IMR-90 (cell line): ENCODE results near the gene GRB2. TPM values are rescaled to one million over a fixed set of nuclear protein-coding genes. Genes with fewer than 3 reads are reported as not detected.

Experiments used
- ATAC-seq: fragments of 200-7000 bp; cut with Tn5 transposase; 2 replicates; pipeline ENCODE4 v1.9.1; 2020; ENCODE audit warnings: low read depth, mild to moderate bottlenecking, moderate library complexity
- BruUV-seq: library from RNA; stranded (reverse); fragments of 400-500 nt; replicated peaks from 2 replicates; lab custom pipeline; 2021; lab: Mats Ljungman, UMichigan
- CTCF ChIA-PET: fragments of 300-600 bp; formaldehyde crosslinking; extraction: SDS; loops from one replicate; lab custom pipeline; 2021; ENCODE audit warnings: antibody characterized with exemption; lab: Yijun Ruan, JAX
- POLR2A ChIA-PET: fragments of 300-600 bp; sonication (Branson Sonifier 250); formaldehyde crosslinking; loops from one replicate; lab custom pipeline; 2022; ENCODE audit warnings: antibody characterized with exemption; ENCODE audit not compliant: unreplicated experiment; lab: Charles Lee
- DNase-seq: peaks from one replicate; pipeline ENCODE4 v3.0.0; 2013
- H2AFZ ChIP-seq: replicated peaks from 2 replicates; pipeline ENCODE3; 2013; ENCODE audit warnings: low read length, mild to moderate bottlenecking; ENCODE audit not compliant: poor library complexity
- H2AK5ac ChIP-seq: 2 replicates; pipeline ENCODE4 v1.6.1; 2013; ENCODE audit warnings: low read depth, low read length, inconsistent platforms
- H2AK9ac ChIP-seq: replicated peaks from 2 replicates; pipeline ENCODE3; 2013; ENCODE audit warnings: mild to moderate bottlenecking, low read depth, low read length, moderate library complexity; ENCODE audit not compliant: poor library complexity
- H2BK120ac ChIP-seq: 2 replicates; pipeline ENCODE4 v1.6.1; 2013; ENCODE audit warnings: low read depth, low read length, inconsistent platforms
- H2BK15ac ChIP-seq: 3 replicates; pipeline ENCODE4 v1.6.1; 2013; ENCODE audit warnings: low read depth, low read length, inconsistent platforms
- H2BK20ac ChIP-seq: 2 replicates; pipeline ENCODE4 v1.6.1; 2013; ENCODE audit warnings: low read depth, mild to moderate bottlenecking, inconsistent platforms, low read length, moderate library complexity
- H2BK5ac ChIP-seq: 2 replicates; pipeline ENCODE4 v1.6.1; 2013; ENCODE audit warnings: mild to moderate bottlenecking, low read depth, low read length, inconsistent platforms; ENCODE audit not compliant: poor library complexity, severe bottlenecking
- H3K14ac ChIP-seq: replicated peaks from 2 replicates; pipeline ENCODE4 v1.6.1; 2013; ENCODE audit warnings: low read depth, low read length, inconsistent platforms
- H3K18ac ChIP-seq: 2 replicates; pipeline ENCODE4 v1.6.1; 2013; ENCODE audit warnings: low read depth, low read length, control low read depth
- H3K23ac ChIP-seq: 2 replicates; pipeline ENCODE4 v1.6.1; 2013; ENCODE audit warnings: low read depth, low read length, inconsistent platforms
- H3K27ac ChIP-seq: 2 replicates; pipeline ENCODE4 v1.5.1; 2013; ENCODE audit warnings: mild to moderate bottlenecking, control low read depth, low read length; ENCODE audit not compliant: insufficient read depth
- H3K27me3 ChIP-seq: 2 replicates; pipeline ENCODE4 v1.6.1; 2013; ENCODE audit warnings: low read length; ENCODE audit not compliant: control insufficient read depth, insufficient read depth
- H3K36me3 ChIP-seq: 2 replicates; pipeline ENCODE4 v1.6.1; 2013; ENCODE audit warnings: low read length, mixed read lengths; ENCODE audit not compliant: control insufficient read depth, insufficient read depth
- H3K4ac ChIP-seq: 2 replicates; pipeline ENCODE4 v1.6.1; 2013; ENCODE audit warnings: low read depth, low read length, inconsistent platforms
- H3K4me1 ChIP-seq: 2 replicates; pipeline ENCODE4 v1.6.1; 2013; ENCODE audit warnings: low read length, mixed read lengths; ENCODE audit not compliant: control insufficient read depth, insufficient read depth
- H3K4me2 ChIP-seq: 2 replicates; pipeline ENCODE4 v1.6.1; 2013; ENCODE audit warnings: low read depth, mild to moderate bottlenecking, control low read depth, low read length, moderate library complexity
- H3K4me3 ChIP-seq: 2 replicates; pipeline ENCODE4 v1.5.1; 2013; ENCODE audit warnings: low read depth, mild to moderate bottlenecking, control low read depth, low read length, moderate library complexity; ENCODE audit not compliant: insufficient read depth
- H3K56ac ChIP-seq: 2 replicates; pipeline ENCODE4 v1.6.1; 2013; ENCODE audit warnings: low read length, inconsistent platforms; ENCODE audit not compliant: insufficient read depth; ENCODE audit errors: extremely low read depth
- H3K79me1 ChIP-seq, 2 experiments: 2 replicates each; pipeline ENCODE4 v1.6.1; 2013; ENCODE audit warnings: low read length in 2 of 2, inconsistent platforms in 1 of 2, low read depth in 1 of 2
- H3K9ac ChIP-seq: 2 replicates; pipeline ENCODE4 v1.6.1; 2013; ENCODE audit warnings: low read depth, low read length, control low read depth
- H3K9me1 ChIP-seq: 2 replicates; pipeline ENCODE4 v1.6.1; 2013; ENCODE audit warnings: low read length, inconsistent platforms; ENCODE audit not compliant: insufficient read depth
- H3K9me3 ChIP-seq: 2 replicates; pipeline ENCODE4 v1.6.1; 2013; ENCODE audit warnings: low read length; ENCODE audit not compliant: control insufficient read depth, insufficient read depth
- H4K20me1 ChIP-seq: 2 replicates; pipeline ENCODE4 v1.6.1; 2013; ENCODE audit warnings: low read length, inconsistent platforms; ENCODE audit not compliant: insufficient read depth
- H4K5ac ChIP-seq: 2 replicates; pipeline ENCODE4 v1.6.1; 2013; ENCODE audit warnings: mild to moderate bottlenecking, low read depth, low read length, control low read depth
- H4K8ac ChIP-seq, 2 experiments: 2 replicates each; pipeline ENCODE4 v1.6.1; 2013; ENCODE audit warnings: low read depth in 2 of 2, low read length in 2 of 2, control low read depth in 1 of 2, inconsistent platforms in 1 of 2
- H4K91ac ChIP-seq: 2 replicates; pipeline ENCODE4 v1.6.1; 2013; ENCODE audit warnings: low read depth, low read length, inconsistent platforms; ENCODE audit not compliant: insufficient read depth
- BHLHE40 ChIP-seq: fragments of 150-350 bp; IDR thresholded peaks from 2 replicates; pipeline ENCODE4 v1.6.1; 2016; ENCODE audit warnings: mild to moderate bottlenecking, low read depth, low read length
- CEBPB ChIP-seq: IDR thresholded peaks from 2 replicates; pipeline ENCODE4 v1.6.1; 2012; ENCODE audit warnings: low read depth, low read length, improper control_type of control experiment
- CHD1 ChIP-seq: IDR thresholded peaks from 2 replicates; pipeline ENCODE4 v1.6.1; 2012; ENCODE audit warnings: low read depth, low read length, improper control_type of control experiment
- CTCF ChIP-seq: conservative IDR thresholded peaks from 2 replicates; pipeline ENCODE4 v1.5.1; 2012; ENCODE audit warnings: mild to moderate bottlenecking, low read depth, low read length, improper control_type of control experiment
- ELK1 ChIP-seq: fragments of 150-350 bp; IDR thresholded peaks from 2 replicates; pipeline ENCODE4 v1.6.1; 2016; ENCODE audit warnings: low read depth, mild to moderate bottlenecking, low read length, moderate library complexity, borderline replicate concordance
- FOS ChIP-seq: fragments of 150-350 bp; IDR thresholded peaks from 2 replicates; pipeline ENCODE4 v1.6.1; 2016; ENCODE audit warnings: low read depth, low read length
- MAFK ChIP-seq: IDR thresholded peaks from 2 replicates; pipeline ENCODE4 v1.6.1; 2012; ENCODE audit warnings: low read depth, low read length, improper control_type of control experiment
- MAZ ChIP-seq: IDR thresholded peaks from 2 replicates; pipeline ENCODE4 v1.6.1; 2012; ENCODE audit warnings: low read depth, mild to moderate bottlenecking, low read length, improper control_type of control experiment, moderate library complexity, borderline replicate concordance
- MXI1 ChIP-seq: IDR thresholded peaks from 2 replicates; pipeline ENCODE4 v1.6.1; 2012; ENCODE audit warnings: low read depth, mild to moderate bottlenecking, low read length, moderate library complexity, borderline replicate concordance
- NFE2L2 ChIP-seq: fragments of 150-350 bp; IDR thresholded peaks from 2 replicates; pipeline ENCODE4 v1.6.1; 2016; ENCODE audit warnings: low read depth, mild to moderate bottlenecking, low read length
- POLR2A ChIP-seq: IDR thresholded peaks from 2 replicates; pipeline ENCODE4 v1.6.1; 2012; ENCODE audit warnings: mild to moderate bottlenecking, low read depth, low read length
- RAD21 ChIP-seq: IDR thresholded peaks from 2 replicates; pipeline ENCODE4 v1.6.1; 2012; ENCODE audit warnings: low read length, improper control_type of control experiment
- RCOR1 ChIP-seq: IDR thresholded peaks from 2 replicates; pipeline ENCODE4 v1.6.1; 2012; ENCODE audit warnings: mild to moderate bottlenecking, low read length, improper control_type of control experiment; ENCODE audit not compliant: insufficient replicate concordance
- RFX5 ChIP-seq: IDR thresholded peaks from 2 replicates; pipeline ENCODE4 v1.8.0; 2012; ENCODE audit warnings: low read depth, mild to moderate bottlenecking, low read length, moderate library complexity
- SMC3 ChIP-seq: fragments of 150-350 bp; IDR thresholded peaks from 2 replicates; pipeline ENCODE4 v1.6.1; 2016; ENCODE audit warnings: low read depth, mild to moderate bottlenecking, antibody characterized with exemption, low read length, moderate library complexity
- USF2 ChIP-seq: fragments of 150-350 bp; IDR thresholded peaks from 2 replicates; pipeline ENCODE4 v1.6.1; 2017; ENCODE audit warnings: mild to moderate bottlenecking, antibody characterized with exemption, low read length, low read depth
- WGBS, 2 experiments: methylation state at CpG; one replicate each; pipeline versions ENCODE4 v1.1.5 to v1.1.7; 2013; ENCODE audit warnings: missing lambda C conversion rate in 2 of 2; ENCODE audit not compliant: insufficient read length in 1 of 2; ENCODE audit errors: extremely low coverage in 2 of 2; 5-methylcytosine and 5-hydroxymethylcytosine counted together
- dilution Hi-C: fragments of 300-500 bp; cut with HindIII; formaldehyde crosslinking; loops from one replicate; pipeline ENCODE4 v1.14.3; 2018; ENCODE audit warnings: low sequenced_read_pairs; ENCODE audit not compliant: unreplicated experiment
- in situ Hi-C: fragments of 300-500 bp; cut with MboI; formaldehyde crosslinking; loops from 3 replicates; pipeline ENCODE4 v1.14.3; 2019; ENCODE audit warnings: low sequenced_read_pairs, inconsistent platforms, mixed read lengths
- intact Hi-C: fragments of 100-400 bp; cut with micrococcal nuclease; formaldehyde crosslinking; loops from 2 replicates; pipeline ENCODE4 v1.10.0; 2022
- polyA plus RNA-seq, 3 experiments: library from polyadenylated mRNA; depleted of rRNA; stranded (reverse); fragments of >200 nt; gene quantifications; 2 replicates each; pipeline ENCODE4 v1.2.3, GENCODE V29; 2012; ENCODE audit warnings: low replicate concordance in 1 of 3
- total RNA-seq: library from RNA; depleted of rRNA; stranded (reverse); fragments of >200 nt; gene quantifications from 2 replicates; pipeline ENCODE4 v1.2.3, GENCODE V29; 2012

The GRB2 gene
- total and polyA plus RNA-seq, 2 of the 4 experiments (the other 2 are of a cell fraction), result 49.3 to 62.1 TPM

DNA sequence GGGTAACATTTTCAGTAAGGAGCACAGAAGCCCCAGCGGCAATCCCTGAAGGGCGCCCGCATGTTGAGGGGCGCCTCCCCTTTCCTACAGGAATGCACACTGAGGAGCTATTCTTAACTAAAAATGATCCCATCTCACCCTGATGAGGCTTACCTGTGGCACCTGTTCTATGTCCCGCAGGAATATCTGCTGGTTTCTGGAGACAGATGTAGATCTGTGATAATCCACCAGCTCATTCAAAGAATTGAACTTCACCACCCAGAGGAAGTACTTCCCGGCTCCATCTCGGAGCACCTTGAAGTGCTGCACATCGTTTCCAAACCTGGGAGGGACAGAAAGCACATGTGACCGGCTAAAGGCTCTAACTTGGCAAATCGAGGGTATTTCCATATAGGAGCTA, 84.0 kb downstream of the GRB2 start:
- no peaks in the 10 kb centered on the region for H3K9me3 ChIP-seq
- no peak overlapping the region for H2BK5ac ChIP-seq
- H3K27me3 ChIP-seq, result no peaks in the 10 kb centered on the region
- H3K4ac ChIP-seq, result no peak overlapping the region
- peaks cover 9% of the 10 kb centered on the region; the same call in 1 of the 2 replicates for H3K9me1 ChIP-seq
- H3K4me2 ChIP-seq, result no peak overlapping the region
- no peak overlapping the region for H2BK20ac ChIP-seq
- peaks cover 22% of the 10 kb centered on the region; the same call in 1 of the 2 replicates for H4K20me1 ChIP-seq
- no peak overlapping the region for H3K4me3 ChIP-seq
- H3K79me1 ChIP-seq, result peaks cover 9 to 48% of the 10 kb centered on the region in 2 experiments
- H2AK5ac ChIP-seq, result no peak overlapping the region
- TF ChIP-seq NFE2L2, result no peak
- no peak for TF ChIP-seq USF2
- TF ChIP-seq MXI1, result no peak
- TF ChIP-seq FOS, result no peak
- TF ChIP-seq SMC3, result no peak
- no peak for TF ChIP-seq CHD1
- no peak for TF ChIP-seq ELK1
- no peak for TF ChIP-seq RAD21
- TF ChIP-seq BHLHE40, result no peak
- TF ChIP-seq CEBPB, result no peak
- no peak for TF ChIP-seq MAFK
- TF ChIP-seq RFX5, result no peak
- TF ChIP-seq CTCF, result no peak
- no peak for TF ChIP-seq RCOR1
- TF ChIP-seq MAZ, result no peak
- no peak for TF ChIP-seq POLR2A
- H3K9ac ChIP-seq, result no peak overlapping the region
- H2BK120ac ChIP-seq, result no peak overlapping the region
- in situ Hi-C loops (loop anchor here (5.0 kb wide), 1 partner anchor 91 kb away; no protein-coding TSS in a partner anchor), intact Hi-C loops (no loop called here), dilution Hi-C loops (no loop called here)
- no peak overlapping the region for H2AK9ac ChIP-seq
- WGBS, 2 experiments, result 96% methylated on average over 6 of the region's 10 CpGs; no CpG with 5 or more reads in 1 of the 2 experiments
- H4K8ac ChIP-seq, result no peak overlapping the region
- H2AFZ ChIP-seq, result no peak overlapping the region
- no peak overlapping the region for H4K5ac ChIP-seq
- ATAC-seq (no peak), DNase-seq (no peak)
- no peak overlapping the region for H3K18ac ChIP-seq
- peaks cover 39% of the 10 kb centered on the region for H3K36me3 ChIP-seq
- no TSS peak for BruUV-seq
- no peak overlapping the region for H3K23ac ChIP-seq
- no peak overlapping the region for H4K91ac ChIP-seq
- H3K27ac ChIP-seq, result no peak overlapping the region
- H2BK15ac ChIP-seq, result no peak overlapping the region
- H3K14ac ChIP-seq, result no peak overlapping the region
- ChIA-PET POLR2A (no interaction called here), CTCF (interaction anchor here (0.6 to 0.7 kb wide), 2 partner anchors 14 to 127 kb away, joined by 3 to 5 read pairs; no protein-coding TSS in a partner anchor)
- peaks cover 5% of the 10 kb centered on the region for H3K4me1 ChIP-seq
- no peak overlapping the region for H3K56ac ChIP-seq
